ENCODE results near the gene STXBP4.

- TF ChIP-seq, protein P1, sequence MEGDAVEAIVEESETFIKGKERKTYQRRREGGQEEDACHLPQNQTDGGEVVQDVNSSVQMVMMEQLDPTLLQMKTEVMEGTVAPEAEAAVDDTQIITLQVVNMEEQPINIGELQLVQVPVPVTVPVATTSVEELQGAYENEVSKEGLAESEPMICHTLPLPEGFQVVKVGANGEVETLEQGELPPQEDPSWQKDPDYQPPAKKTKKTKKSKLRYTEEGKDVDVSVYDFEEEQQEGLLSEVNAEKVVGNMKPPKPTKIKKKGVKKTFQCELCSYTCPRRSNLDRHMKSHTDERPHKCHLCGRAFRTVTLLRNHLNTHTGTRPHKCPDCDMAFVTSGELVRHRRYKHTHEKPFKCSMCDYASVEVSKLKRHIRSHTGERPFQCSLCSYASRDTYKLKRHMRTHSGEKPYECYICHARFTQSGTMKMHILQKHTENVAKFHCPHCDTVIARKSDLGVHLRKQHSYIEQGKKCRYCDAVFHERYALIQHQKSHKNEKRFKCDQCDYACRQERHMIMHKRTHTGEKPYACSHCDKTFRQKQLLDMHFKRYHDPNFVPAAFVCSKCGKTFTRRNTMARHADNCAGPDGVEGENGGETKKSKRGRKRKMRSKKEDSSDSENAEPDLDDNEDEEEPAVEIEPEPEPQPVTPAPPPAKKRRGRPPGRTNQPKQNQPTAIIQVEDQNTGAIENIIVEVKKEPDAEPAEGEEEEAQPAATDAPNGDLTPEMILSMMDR (IDR thresholded peaks at IDR 0.05), result no peak
- TF ChIP-seq POLR2A (IDR thresholded peaks at IDR 0.05), result no peak
Measured at GRCh38 chr17:55166506-55166905, 197.9 kb downstream of the STXBP4 start.

Measured in lower leg skin (tissue), 3 donors.